Measurements from ENCODE around the gene TPSD1.

Gene TPSD1

DNA sequence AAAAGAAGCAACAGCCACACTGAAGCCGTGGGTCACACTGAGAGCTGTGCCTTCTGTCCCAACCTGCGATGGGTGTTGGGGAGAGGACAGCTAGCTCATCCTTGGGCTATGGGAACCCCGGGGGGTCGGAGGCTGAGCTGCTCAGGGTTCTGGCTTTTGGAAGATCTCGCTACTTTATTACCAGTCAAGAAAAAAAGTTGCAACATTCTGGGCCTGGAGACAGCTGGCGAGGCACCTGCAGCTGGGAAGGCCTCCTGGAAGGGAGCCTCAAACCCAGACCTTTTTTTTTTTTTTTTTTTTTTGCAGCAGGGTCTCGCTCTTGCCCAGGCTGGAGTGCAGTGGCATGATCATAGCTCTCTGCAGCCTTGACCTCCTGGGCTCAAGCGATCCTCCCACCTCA, 24.9 kb downstream of the TPSD1 start:
- no peak overlapping the region for H3K4me3 ChIP-seq (ENCODE audit: low read depth, low read length)
- TF ChIP-seq, protein P1, sequence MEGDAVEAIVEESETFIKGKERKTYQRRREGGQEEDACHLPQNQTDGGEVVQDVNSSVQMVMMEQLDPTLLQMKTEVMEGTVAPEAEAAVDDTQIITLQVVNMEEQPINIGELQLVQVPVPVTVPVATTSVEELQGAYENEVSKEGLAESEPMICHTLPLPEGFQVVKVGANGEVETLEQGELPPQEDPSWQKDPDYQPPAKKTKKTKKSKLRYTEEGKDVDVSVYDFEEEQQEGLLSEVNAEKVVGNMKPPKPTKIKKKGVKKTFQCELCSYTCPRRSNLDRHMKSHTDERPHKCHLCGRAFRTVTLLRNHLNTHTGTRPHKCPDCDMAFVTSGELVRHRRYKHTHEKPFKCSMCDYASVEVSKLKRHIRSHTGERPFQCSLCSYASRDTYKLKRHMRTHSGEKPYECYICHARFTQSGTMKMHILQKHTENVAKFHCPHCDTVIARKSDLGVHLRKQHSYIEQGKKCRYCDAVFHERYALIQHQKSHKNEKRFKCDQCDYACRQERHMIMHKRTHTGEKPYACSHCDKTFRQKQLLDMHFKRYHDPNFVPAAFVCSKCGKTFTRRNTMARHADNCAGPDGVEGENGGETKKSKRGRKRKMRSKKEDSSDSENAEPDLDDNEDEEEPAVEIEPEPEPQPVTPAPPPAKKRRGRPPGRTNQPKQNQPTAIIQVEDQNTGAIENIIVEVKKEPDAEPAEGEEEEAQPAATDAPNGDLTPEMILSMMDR (IDR thresholded peaks at IDR 0.05; ENCODE audit: borderline replicate concordance, insufficient read depth, low read depth, low read length): no peak

DNA sequence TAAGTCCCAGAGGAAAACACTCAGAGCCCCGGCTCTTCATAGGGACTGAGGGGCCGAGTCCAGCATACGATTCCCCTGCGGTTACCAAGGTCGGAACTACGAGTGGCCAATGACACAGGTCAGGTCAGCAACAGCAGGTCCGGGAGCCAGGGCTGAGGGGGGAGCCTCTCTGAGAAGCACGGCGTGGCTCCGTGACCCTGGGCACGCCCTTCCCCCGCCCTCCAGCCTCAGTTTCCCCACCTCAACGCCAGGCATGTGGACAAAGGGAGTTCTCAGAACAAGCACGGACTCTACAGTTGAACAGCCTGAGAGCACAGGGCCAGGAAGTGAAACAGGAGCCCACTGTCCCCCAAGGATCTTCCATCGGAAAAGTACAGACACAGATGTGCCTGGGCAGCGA, 25.6 kb downstream of the TPSD1 start:
- no peak overlapping the region for H3K4me3 ChIP-seq (ENCODE audit: low read depth, low read length)
- TF ChIP-seq, protein P1 (IDR thresholded peaks at IDR 0.05; ENCODE audit: borderline replicate concordance, insufficient read depth, low read depth, low read length): no peak

DNA sequence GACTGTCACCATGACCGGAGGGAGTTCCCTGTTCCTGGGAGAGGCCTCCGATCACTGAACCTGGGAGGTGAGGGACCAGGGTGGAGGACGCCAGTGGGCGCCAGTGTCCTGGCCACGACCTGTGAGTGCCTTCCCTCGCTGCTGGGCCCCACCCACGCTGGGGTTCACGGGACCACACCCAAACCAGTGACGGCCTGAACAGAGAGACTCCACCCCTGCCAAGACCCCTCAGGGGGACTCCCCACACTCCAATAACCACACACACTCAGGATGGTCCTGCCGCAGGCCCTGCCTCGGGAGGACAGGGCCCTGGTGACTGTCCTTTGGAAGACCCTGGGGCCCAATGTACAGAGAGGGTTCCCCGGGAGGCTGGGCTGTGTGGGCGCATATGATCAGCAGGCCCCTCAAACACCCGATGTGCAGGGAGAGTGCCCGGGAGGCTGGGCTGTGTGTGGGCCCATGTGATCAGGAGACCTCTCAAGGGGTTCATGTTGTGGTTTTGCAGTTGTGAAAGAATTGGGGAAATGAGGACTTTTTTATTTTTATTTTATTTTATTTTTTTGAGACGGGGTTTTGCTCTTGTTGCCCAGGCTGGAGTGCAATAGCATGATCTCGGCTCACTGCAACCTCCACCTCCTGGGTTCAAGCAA, 26.6 kb downstream of the TPSD1 start:
- TF ChIP-seq, protein P1 (IDR thresholded peaks at IDR 0.05; ENCODE audit: borderline replicate concordance, insufficient read depth, low read depth, low read length): no peak

DNA sequence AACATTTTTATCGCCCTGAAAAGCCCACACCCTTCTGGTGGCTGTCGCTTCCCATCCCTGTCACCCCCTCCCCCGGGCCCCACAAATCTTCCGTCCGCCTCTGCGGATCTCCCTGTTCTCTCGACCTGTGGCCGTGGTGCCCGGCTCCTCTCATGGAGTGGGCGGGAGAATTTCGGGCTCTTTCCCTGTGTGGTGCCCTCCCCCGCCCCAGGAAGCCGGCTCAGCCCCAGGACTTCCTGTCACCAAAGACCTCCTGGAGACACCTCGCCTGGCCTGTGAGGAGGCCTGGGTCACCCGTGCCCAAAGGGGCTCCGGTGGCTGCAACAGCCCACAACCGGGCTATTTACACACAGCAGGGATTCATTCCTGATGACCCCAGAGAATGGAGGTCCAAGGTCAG, 27.4 kb downstream of the TPSD1 start:
- TF ChIP-seq, protein P1 (IDR thresholded peaks at IDR 0.05; ENCODE audit: borderline replicate concordance, insufficient read depth, low read depth, low read length): no peak
- H3K4me3 ChIP-seq (ENCODE audit: low read depth, low read length): no peak overlapping the region

More for the DNA sequence above, 26.6 kb downstream of the TPSD1 start:
- H3K4me3 ChIP-seq (ENCODE audit: low read depth, low read length): no peak overlapping the region

DNA sequence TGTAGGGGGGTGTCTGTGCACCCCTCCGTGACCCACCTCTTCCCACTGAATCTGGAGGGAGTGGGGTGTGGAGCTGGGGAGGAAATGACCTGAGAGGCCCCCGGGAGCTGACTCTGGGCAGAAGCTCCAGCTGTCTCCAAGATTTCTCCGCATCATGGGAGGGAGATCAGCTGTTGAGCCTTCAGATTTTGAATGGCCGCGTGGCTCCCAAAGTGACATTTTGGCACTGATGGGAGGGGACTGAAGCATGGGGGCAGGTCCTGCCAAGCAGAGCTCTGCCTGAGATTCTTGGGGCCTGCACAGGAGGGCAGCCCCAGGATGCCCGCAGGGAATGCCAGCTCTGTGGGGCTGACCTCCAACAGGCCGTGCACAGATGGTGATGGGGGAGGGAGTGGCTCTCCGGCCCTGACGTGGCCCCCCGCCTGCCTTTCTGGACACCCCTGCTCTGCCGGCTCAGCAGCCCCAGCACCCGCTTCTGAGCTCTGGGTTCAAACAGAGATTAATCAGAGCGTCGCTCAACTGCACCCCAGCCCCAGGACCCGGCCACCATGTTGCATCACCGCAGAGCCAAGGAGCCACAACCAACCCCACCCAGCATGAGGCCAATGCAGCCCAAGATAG, 28.2 kb downstream of the TPSD1 start:
- TF ChIP-seq, protein P1 (IDR thresholded peaks at IDR 0.05; ENCODE audit: borderline replicate concordance, insufficient read depth, low read depth, low read length): no peak
- H3K4me3 ChIP-seq (ENCODE audit: low read depth, low read length): no peak overlapping the region

DNA sequence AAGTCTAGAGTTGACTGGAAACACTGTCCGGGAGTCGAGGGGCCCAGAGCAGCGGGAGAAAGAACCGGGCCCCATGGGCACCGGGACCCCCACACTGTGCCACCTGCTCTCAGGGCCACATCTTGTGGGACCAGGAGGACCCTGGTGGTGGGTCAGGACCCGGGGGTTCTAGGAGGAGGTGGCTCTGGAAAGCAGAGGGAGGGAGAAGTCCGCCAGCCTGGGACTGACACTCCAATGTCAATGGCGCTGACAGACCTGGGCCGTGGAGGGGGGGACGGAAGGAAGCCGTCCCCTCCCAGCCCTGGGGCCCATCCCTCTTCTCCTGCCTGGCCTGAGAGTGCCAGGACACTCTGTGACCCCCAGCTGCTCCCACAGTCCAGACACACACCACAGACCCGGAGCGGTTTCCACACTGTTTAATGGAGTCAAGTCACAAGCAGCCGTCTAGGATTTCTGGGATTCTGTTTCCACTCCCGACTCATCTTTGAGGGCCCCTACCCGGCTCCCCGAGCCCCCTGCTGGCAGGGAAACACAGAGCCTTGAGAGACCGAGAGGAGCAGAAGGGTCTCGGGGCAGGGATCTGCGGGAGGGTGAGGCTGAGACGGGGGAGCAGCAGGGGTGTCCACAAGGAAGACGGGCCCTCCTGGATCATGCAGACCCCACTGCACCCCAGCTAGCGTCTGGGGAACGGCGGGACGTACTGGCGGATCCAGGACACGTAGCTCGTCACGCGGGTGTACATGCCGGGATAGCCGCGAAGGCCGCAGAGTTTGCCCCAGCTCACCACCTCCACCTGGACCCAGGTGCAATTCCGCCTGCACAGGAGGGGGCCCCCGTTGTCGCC, 30.0 kb downstream of the TPSD1 start:
- TF ChIP-seq, protein P1 (IDR thresholded peaks at IDR 0.05; ENCODE audit: borderline replicate concordance, insufficient read depth, low read depth, low read length): no peak
- H3K4me3 ChIP-seq (ENCODE audit: low read depth, low read length): no peak overlapping the region

Measured in GM12875 (cell line).